Activated CD4-positive, CD25-positive, alpha-beta regulatory T cell (primary cell): ENCODE measurements around the gene USP16.

Experiments
- DNase-seq, 4 experiments: peaks; one replicate each; lab custom pipeline; 2025; lab: John Stamatoyannopoulos, UW

USP16 gene

GRCh38 chr21:29083306-29083705 is 58.8 kb downstream of the USP16 start:
- no peak for DNase-seq

GRCh38 chr21:29084372-29084771 is 59.9 kb downstream of the USP16 start:
- no peak for DNase-seq

DNA sequence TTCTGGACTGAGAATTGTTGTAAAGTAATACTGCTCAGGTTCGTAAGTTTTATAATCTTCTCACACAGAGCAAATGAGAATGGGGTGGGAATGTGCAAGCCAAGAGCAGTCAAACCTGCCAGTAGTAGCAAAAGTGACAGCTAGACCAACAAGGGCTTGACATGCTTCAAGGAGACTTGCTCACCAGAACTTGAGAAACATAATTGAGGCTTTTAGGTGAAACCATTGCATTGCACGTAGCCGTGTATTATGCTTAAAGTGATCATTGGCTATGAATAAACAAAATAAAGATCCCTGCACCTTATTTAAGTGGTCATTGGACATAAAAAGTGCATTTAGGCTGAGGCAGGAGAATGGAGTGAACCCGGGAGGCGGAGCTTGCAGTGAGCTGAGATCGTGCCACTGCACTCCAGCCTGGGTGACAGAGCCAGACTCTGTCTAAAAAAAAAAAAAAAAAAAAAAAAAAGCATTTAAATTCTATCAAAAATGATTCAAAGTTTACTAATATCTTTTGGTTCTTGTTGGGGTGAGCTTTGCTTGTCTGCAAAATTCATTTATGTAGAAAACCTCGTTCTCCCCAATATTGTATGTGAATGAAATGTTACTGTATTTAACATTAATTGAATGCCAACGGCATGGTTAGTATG is 60.8 kb downstream of the USP16 start:
- no peak for DNase-seq

DNA sequence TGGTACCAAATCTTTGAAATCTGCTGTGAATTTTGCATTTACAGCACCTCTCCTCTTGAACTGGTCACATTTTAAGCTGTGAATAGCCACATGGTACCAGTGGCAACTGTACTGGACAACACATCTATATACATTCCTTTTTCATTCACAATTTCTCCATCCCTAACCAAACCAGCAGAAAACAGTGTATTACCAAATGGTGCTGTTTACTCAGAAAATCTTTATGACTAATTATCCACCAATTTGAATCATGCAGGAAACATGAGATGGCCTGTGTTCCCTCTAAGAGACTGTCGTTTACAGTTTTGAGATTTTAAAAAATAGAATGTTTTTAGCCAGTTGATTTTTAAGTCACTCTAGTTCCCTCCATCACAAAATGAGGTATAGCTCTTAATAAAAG is 66.6 kb downstream of the USP16 start:
- no peak for DNase-seq

DNA sequence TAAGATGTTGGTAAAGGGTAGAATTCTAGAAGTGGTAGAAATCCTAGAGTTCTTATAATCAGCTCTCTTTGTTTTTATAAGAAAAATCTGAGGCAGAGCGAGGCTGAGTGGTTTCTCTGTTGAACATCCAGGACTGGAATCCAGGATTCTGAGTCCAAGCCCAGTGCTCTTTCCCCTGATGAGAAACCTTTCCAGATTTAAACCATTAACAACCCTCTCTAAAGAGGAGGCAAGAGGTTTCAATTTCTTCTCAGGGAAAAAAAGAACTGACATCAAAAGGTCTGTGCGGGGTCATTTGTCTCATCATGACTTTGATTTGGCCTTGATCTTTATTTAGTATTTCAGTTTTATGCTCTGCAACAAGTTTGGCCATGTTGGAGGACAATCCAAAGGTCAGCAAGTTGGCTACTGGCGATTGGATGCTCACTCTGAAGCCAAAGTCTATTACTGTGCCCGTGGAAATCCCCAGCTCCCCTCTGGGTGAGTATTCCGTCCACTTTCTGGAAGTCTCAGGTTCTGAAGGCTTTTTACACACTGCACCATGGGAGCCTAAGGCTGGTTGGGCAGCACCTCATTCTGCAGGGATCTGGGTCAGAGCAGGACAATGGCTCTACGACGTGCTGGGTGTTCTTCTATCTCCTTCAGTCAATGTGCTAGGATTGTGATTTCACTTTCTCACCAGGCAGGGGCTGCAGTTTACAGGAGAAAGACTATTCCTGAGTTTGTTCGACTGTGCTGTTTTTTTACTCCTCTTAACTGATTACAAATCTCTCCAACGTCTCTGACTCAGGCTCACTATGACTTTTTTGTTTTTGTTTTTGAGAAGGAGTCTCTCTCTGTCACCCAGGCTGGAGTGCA is 67.9 kb downstream of the USP16 start:
- DNase-seq = no peak

- DNase-seq = no peak
These were observed 71.9 kb downstream of the USP16 start for GRCh38 chr21:29096218-29097015.

DNA sequence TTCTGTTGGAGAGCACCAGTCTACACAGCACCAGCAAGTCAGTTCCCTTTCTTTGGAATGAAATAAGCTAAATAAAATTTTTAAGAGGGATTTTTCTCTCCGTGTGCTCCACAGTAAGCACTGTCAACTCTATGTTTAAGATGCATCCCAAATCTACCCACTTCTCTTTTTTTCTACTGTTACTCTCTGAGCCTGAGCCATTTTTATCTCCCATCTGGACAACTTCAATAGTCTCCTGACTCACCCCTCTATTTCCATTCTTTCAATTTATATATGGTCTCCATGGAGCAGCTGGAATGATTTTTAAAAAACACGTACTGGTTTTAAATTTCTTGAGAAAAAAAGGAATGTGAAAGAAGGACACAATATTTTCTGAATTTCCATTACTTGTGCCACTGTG is 73.7 kb downstream of the USP16 start:
- DNase-seq = no peak

DNA sequence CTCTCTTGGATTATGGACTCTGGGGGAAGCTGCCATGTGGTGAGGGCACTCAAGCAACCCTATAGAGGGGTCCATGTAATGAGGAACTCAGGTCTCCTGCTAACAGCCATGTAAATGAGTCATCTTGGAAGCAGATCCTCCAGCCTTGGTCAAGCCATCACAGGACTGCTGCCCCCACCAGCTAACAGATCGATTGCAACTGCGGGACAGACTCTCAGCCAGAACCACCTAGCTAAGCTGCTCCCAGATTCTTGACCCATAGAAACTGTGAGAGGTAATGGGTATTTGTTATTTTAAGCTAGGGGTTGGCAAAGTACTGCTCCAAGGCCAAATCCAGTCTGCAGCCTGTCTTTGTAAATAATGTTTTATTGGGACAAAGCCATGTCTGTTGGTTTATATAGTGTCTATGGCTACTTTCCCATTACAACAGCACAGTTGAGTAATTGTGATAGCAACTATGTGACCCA is 78.4 kb downstream of the USP16 start:
- no peak for DNase-seq
